DMS79 (cell line): ENCODE measurements around the gene KCNH1.

Source experiments
- DNase-seq: peaks from one replicate; lab custom pipeline; 2025; lab: John Stamatoyannopoulos, UW

KCNH1 gene

DNA sequence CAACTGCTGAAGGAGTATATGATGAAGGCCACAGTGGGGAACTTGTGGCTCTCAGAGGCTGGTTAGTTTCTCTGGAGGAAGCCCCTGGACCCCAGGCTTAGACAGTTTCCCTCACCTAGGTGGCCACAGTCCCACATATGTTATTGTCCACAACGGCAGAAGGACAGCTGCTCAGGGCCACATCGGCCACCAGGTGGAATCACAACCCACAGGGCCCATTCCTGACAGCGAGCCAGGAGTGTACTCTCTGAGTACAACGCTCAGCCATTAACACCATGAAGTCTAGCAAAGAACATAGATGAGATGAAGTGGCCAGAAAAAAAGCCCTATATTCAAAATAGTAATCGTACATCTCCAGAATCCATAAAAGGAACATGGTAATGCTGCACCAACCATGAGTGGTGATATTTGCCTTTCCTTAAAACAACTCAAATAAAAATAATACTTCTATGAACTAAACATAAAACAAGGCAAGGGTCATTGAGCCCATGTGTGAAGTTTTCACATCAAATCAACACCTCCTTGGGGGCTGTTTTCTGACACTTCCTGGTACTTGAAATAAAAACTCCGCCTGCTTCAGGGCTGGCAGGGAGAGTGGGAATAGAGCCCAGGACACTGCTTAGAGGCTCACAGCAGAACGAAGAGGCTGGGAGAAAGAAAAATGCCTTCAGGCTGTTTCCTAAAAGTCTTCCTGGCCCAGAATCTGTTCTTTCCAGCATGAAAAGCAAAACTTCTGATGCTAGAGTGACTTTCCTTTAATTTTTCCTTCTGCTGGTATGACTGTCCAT, 421.9 kb downstream of the KCNH1 start:
- DNase-seq: no peak

- DNase-seq: no peak
Measured at GRCh38 chr1:210709701-210710100, 424.2 kb downstream of the KCNH1 start.

DNA sequence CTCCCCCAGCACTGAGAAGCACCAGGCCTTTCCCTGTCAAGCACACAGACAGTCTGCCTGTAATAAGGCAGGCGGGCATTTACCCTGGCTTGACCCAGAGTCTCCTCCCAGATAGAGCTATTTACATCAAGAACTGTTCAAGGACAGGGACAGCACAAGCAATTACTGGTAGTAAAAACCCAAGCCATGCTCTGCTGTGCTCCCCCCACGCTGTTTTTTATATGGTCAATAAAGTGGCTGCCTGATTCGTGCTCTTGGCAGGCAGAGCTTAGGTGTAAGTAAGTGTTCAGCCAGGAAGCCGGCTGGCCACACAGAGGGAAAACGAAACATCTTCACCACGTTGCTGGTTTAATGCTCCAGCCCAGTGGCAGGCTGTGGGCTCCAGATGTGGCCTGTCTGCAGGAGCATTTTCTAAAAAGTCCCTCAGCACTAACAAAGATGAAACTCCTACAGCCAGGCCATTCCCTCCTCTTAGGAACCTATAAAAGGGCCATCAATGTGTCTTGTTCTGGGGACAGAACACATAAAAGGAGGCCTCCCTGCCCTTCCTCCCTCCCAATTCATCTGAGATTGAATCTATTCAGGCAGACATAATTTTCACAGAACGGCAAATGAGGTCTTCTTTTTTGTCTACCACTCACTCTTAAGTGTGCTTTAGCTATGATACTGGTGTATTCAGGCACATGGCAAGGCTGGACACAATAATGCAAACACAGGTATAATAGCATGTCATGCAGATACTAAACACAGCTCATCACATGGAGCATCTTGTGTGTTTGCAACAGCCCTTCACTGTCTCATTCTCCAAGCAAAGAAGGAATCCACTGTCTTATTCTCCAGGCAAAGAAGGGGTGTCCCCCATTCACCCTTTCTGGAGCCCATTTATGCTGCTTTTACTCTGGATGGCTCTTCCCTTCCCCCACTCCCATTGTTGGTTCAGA, 426.4 kb downstream of the KCNH1 start:
- DNase-seq: no peak

DNA sequence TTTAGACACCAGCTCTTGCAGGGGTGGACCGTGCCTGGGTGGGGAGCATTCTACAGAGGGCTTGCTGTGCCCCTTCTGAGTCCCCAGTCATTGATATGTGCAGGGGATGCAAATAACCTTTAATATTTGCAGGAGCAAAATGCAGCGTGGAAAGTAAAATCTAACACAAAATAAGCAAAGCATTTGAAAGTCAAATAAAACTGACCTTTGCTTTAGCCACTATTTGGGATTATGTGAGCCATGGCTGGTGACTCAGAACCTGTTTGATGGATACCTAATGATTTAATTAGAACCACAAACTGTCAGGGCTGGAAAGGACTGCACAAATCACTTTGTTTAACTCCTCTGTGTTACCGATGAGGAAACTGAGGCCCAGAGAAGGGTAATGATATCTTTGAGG, 427.7 kb downstream of the KCNH1 start:
- no peak for DNase-seq

- DNase-seq: no peak
Measured at GRCh38 chr1:210705086-210705485, 428.9 kb downstream of the KCNH1 start.

GRCh38 chr1:210703593-210703992, 430.4 kb downstream of the KCNH1 start:
- no peak for DNase-seq

DNA sequence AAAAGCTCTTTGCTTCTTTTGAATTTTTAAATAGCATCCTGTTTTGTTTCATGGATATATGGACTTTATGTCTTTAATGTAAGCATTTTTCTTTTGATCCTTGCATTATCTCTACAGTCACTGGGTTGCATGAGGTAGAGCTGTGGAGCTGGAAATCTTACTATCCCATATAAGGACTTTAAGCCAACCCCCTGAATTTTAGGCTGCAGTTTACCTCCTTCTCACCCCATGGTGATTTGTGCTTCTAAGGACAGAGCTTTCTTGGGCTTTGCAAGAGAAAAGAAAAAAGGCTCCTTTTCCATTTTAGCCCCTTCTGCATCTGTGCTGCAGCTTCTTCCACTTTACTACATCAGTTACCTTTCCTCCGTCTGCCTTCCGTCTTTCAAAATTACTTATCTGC, 431.4 kb downstream of the KCNH1 start:
- DNase-seq: no peak

DNA sequence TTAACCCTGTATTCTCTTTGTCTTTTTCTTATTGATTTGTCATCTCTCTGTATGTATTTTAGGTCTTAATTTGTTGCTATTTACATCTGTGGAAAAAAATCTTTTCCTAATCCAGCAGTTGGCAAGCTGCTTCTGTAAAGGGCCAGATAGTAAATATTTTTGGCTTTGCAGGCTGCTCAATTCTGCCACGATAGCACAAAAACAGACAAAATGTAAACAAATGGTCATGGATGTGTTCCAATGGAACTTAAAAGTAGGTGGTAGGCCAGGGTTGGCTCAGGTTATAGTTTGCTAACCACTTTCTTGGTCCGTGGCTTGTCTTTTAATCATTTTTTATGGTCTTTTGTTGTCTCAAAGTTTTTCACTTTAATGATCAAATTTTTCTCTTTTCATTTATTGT, 433.4 kb downstream of the KCNH1 start:
- DNase-seq: no peak

GRCh38 chr1:210700083-210700482, 433.9 kb downstream of the KCNH1 start:
- DNase-seq: no peak

GRCh38 chr1:210698661-210699060, 435.3 kb downstream of the KCNH1 start:
- no peak for DNase-seq

DNA sequence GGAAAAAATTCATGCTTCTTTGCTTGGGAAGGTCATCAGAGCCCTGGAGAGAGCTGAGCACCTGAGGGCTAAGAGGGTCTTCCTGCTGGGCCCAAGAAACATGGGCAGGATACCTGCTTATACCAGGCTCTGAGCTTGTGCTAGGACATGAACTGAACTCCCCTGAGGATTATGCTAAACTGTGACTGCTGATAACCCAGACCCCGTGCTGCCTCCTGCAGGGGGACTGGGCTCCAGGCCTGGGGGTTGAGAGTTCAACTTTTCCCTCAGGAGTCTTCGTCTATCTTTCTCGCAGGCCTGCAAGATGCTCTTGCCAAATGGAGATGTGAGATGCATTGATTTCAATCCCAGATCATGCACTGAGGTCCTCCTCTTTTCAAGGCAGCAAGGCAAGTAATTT, 436.8 kb downstream of the KCNH1 start:
- DNase-seq: no peak

GRCh38 chr1:210696709-210697108, 437.2 kb downstream of the KCNH1 start:
- no peak for DNase-seq

DNA sequence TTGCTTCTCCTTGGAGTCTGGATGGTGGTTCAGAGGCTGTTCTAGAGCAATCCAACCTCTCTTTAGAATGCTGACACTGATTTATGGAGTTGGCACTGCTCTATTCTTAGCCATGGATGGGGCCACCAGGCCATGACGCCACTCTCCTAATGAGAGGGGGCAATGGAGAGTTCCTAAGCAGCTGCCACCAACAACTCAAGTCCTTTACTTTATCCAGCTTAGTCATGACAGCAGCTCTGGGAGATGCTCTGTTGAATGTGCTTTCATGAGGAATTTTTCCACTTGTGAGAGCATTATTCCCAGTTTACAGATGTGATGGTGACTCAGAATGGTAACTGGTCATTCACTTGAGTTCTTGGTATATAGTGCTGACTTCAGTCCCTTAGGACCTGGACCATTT, 438.9 kb downstream of the KCNH1 start:
- no peak for DNase-seq

DNA sequence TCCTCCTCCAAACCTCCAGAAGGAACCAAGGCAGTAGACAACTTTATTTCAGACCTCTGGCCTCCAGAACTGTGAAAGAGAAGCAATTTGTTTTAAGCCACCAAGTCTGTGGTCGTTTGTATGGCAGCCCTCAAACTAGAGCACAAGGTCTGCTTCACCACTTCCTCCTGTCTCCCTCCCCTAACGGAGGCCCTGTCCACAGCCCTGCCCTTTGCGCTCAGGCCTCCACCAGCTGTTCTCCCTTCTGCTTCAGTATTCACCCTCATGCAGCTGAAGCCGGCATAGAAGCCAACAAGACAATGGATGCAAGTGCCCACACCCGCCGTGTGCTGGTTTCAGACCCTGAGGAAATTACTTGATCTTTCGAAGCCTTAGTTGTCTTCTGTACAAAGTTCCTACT, 441.2 kb downstream of the KCNH1 start:
- no peak for DNase-seq

DNA sequence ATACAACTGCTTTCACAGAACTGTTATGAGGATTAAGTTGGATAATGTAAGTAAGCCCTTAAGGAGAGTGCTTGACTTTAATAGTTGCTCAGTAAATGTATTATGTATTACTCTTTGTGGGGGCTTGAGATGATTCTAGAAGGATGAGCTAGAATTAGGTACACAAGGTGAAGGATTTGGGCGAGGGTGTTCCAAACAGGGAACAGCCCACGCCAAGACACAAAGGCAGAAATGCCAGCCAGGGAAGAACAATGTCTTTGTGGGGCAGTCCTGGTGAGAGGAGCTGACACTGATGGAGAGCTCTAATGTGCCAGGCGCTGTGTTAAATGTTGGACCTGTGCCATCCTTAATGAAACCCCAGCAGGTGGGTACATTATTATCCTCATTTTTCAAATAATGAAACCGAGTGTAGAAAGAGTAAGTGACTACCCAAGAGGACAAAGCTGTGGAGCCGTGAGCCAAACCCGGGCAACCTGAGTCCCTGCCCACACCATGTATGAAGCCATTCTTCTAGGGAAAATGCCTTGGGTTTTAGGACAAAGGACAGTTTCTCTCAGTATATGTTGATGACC, 442.8 kb downstream of the KCNH1 start:
- peak; percentile 73 for DNase-seq

DNA sequence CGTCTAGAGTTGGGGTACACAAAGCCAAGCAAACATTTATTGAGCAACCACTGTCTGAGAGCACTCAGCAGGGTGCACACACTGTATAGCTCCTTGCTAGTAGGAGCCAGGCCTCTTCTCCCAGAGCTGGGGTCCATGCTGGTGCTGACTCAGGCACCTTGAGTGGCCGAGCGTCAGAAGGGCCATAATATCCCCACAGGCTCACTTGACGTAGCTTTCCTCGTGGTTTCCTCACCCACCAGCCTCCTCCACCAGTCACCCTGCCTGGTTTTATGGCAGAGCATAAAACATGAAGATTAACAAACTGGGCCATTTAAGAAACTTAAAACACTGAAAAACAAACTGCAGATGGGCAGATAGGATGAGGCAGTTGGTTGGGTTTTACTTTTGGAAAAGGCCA, 443.7 kb downstream of the KCNH1 start:
- no peak for DNase-seq

- DNase-seq: no peak
Measured at GRCh38 chr1:210689826-210690225, 444.1 kb downstream of the KCNH1 start.

DNA sequence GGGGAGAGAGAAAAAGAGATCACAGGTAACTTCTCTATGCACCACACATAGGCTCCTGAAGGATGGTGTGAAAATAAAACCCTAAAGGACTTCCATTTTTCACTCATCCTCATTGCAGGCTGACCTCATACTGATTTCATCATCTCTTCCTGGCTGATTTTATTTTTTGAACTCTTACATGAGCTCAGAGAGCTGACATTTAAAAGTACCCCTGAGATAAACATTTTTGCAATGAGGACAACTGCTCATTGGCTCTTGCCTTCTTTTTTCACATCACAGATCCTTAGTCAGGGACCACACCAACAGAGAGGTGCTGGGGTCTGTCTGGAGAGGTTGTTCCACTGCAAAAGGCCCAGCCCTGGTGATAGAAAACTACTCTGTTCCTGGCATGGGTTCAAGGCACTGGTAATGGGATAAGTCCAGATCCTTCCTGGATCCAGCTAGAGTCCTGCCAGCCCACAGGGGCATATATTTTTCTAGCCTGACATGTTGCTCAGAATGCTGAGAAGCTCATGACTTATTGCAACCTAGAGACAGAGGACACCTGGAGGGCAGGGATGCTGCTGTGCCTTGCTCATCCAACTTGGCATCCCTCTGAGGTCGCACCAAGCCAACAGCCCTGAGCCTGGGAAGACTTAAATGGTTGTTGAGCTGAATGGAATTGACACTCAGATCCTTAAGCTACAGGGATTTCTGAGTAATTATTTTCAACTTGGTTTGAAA, 445.3 kb downstream of the KCNH1 start:
- DNase-seq: no peak

DNA sequence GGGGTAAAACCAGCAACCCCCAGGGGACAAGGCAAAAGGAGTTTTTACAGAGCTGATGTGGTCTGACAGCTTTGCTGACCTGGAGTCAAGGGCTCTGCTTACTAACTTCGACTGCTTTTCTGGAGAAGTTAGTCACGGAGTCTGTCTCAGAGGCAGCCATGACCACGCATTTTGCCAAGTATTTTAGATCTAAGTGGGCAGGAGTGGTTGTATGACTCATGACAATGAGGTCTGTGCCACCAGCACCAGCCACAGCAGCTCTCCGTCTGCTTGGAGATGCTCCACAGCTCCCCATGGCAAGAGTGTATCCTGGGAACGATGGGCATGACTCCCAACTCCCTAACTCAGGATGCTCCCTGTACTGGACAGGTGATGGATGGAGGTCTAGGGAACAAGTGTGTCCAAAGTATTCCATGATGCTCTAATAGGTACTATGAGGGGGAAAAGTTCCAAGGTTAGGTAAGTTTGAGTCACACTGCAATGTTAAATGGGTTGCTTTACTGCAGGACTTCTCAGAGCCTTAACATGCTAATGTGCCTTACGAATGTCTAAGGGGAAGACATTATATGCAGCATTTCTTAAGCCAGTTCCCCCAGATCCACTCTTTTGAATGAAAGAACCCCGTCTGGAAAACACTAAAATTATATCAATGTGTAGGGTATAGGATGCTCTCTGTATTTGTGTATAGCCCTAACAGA, 446.2 kb downstream of the KCNH1 start:
- DNase-seq: no peak

GRCh38 chr1:210686841-210687240, 447.1 kb downstream of the KCNH1 start:
- DNase-seq: no peak

DNA sequence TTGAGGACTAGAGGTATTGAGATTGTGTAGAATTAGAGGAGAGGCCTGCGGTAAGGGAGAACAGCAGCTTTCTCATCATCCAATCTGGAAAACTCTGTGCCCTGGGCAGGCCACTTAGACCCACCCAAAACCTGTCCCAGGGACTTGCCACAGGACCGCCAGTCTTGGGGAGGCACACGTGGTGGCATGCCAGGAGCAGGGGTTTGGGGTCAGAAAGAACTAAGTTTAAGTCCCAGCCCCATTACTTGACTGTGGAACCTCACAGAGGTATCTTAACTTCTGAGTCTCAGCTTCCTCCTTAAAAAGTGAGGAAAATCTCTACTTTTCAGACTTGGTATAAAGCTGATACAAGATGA, 448.7 kb downstream of the KCNH1 start:
- DNase-seq: no peak
